Chondrocyte (in vitro differentiated cells): Measurements from ENCODE around the gene SLC6A18. TPM values are rescaled to one million over a fixed set of nuclear protein-coding genes. Genes with fewer than 3 reads are reported as not detected.
A peak's percentile ranks its signal among the peaks of the same experiment; 100 is the strongest.

Experiments used
- DNase-seq: peaks from one replicate; pipeline ENCODE4 v3.0.0; 2021; ENCODE audit warnings: mixed read lengths, low spot score
- H3K27ac Mint-ChIP-seq: one replicate; pipeline ENCODE4 v1.8.0; 2021; ENCODE audit warnings: mild to moderate bottlenecking, moderate library complexity, mixed read lengths; ENCODE audit not compliant: unreplicated experiment
- H3K27me3 Mint-ChIP-seq: 2 replicates; pipeline ENCODE4 v1.8.0; 2021; ENCODE audit warnings: low read depth, mixed read lengths
- H3K36me3 Mint-ChIP-seq: 2 replicates; pipeline ENCODE4 v1.8.0; 2021; ENCODE audit warnings: low read depth, mixed read lengths
- H3K4me1 Mint-ChIP-seq: 2 replicates; pipeline ENCODE4 v1.8.0; 2021; ENCODE audit warnings: low read depth, mild to moderate bottlenecking, mixed read lengths
- H3K4me3 Mint-ChIP-seq: one replicate; pipeline ENCODE4 v1.8.0; 2021; ENCODE audit warnings: mild to moderate bottlenecking, moderate library complexity, mixed read lengths; ENCODE audit not compliant: unreplicated experiment
- H3K9me3 Mint-ChIP-seq: 2 replicates; pipeline ENCODE4 v1.8.0; 2021; ENCODE audit warnings: low read depth, mixed read lengths
- total RNA-seq: library from RNA; stranded (reverse); gene quantifications from 3 replicates; pipeline ENCODE4 v1.2.1, GENCODE V29; 2021
- TF ChIP-seq, protein P1 (sequence below): fragments of 200-600 bp; sonication (generic); IDR thresholded peaks from 2 replicates; pipeline ENCODE4 v1.5.0; 2021; ENCODE audit warnings: antibody characterized with exemption, mild to moderate bottlenecking, moderate library complexity

SLC6A18 gene
- total RNA-seq, 1 donor from 2014 or later = not detected

DNA sequence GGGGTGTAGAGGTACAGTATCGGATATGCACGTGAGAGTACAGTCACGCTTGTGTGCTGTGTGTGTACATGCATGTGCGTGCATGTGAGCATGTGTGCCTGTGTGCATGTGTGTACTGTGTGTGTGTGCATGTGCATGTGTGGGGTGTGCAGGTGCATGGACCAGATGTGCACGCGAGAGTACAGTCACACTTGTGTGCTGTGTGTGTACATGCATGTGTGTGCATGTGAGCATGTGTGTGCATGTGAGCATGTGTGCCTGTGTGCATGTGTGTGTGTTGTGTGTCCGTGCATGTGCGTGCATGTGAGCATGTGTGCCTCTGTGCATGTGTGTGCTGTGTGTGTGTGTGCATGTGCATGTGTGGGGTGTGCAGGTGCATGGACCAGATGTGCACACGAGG, 13.5 kb upstream of the SLC6A18 start:
- TF ChIP-seq, protein P1, sequence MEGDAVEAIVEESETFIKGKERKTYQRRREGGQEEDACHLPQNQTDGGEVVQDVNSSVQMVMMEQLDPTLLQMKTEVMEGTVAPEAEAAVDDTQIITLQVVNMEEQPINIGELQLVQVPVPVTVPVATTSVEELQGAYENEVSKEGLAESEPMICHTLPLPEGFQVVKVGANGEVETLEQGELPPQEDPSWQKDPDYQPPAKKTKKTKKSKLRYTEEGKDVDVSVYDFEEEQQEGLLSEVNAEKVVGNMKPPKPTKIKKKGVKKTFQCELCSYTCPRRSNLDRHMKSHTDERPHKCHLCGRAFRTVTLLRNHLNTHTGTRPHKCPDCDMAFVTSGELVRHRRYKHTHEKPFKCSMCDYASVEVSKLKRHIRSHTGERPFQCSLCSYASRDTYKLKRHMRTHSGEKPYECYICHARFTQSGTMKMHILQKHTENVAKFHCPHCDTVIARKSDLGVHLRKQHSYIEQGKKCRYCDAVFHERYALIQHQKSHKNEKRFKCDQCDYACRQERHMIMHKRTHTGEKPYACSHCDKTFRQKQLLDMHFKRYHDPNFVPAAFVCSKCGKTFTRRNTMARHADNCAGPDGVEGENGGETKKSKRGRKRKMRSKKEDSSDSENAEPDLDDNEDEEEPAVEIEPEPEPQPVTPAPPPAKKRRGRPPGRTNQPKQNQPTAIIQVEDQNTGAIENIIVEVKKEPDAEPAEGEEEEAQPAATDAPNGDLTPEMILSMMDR = no peak
- no peak for DNase-seq
- Mint-ChIP-seq H3K27me3 (peaks cover 14% of the 10 kb centered on the region), H3K27ac (no peak overlapping the region), H3K4me1 (no peaks in the 10 kb centered on the region), H3K4me3 (no peak overlapping the region), H3K9me3 (peaks cover 8% of the 10 kb centered on the region), H3K36me3 (no peaks in the 10 kb centered on the region)

DNA sequence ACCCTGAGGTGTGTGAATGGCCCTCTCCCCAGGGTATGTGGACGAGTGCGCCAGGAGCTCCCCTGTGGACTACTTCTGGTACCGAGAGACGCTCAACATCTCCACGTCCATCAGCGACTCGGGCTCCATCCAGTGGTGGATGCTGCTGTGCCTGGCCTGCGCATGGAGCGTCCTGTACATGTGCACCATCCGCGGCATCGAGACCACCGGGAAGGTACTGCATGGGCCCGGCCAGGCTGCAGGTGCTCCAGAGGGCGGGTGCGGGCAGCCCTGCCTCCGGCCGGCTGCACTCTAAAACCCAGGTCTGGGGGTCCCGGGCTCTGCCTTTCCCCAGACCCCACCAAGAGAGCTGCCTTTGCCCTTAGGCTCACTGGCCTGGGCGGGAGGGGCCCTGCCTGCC, 12.9 kb upstream of the SLC6A18 start:
- Mint-ChIP-seq H3K36me3 (no peaks in the 10 kb centered on the region), H3K27me3 (peaks cover 14% of the 10 kb centered on the region), H3K4me3 (no peak overlapping the region), H3K4me1 (no peaks in the 10 kb centered on the region), H3K27ac (no peak overlapping the region), H3K9me3 (peaks cover 8% of the 10 kb centered on the region)
- DNase-seq = peak; percentile 91
- TF ChIP-seq, protein P1 = no peak

DNA sequence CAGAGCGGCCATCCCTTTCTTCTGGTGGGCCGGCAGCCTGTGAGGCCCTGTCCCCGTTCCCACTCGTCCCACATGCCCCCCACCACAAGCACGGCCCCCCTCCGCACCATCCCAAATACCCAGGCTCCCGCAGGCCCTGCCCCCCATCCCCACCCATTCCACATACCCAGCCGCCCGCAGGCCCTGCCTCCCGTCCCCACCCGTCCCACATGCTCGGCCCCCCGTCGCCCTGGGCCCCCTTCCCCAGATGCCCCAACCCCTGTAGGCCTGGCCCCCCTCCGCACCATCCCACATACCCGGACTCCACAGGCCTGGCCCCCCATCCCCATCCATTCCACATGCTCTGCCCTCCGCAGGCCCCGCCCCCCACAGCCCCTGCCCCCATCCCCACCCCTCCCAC, 12.3 kb upstream of the SLC6A18 start:
- no peak overlapping the region for H3K4me3 Mint-ChIP-seq
- TF ChIP-seq, protein P1 = no peak
- no peak overlapping the region for H3K27ac Mint-ChIP-seq
- H3K27me3 Mint-ChIP-seq = peaks cover 10% of the 10 kb centered on the region
- DNase-seq = peak; percentile 71
- no peaks in the 10 kb centered on the region for H3K4me1 Mint-ChIP-seq
- H3K9me3 Mint-ChIP-seq = peaks cover 8% of the 10 kb centered on the region
- H3K36me3 Mint-ChIP-seq = no peaks in the 10 kb centered on the region

DNA sequence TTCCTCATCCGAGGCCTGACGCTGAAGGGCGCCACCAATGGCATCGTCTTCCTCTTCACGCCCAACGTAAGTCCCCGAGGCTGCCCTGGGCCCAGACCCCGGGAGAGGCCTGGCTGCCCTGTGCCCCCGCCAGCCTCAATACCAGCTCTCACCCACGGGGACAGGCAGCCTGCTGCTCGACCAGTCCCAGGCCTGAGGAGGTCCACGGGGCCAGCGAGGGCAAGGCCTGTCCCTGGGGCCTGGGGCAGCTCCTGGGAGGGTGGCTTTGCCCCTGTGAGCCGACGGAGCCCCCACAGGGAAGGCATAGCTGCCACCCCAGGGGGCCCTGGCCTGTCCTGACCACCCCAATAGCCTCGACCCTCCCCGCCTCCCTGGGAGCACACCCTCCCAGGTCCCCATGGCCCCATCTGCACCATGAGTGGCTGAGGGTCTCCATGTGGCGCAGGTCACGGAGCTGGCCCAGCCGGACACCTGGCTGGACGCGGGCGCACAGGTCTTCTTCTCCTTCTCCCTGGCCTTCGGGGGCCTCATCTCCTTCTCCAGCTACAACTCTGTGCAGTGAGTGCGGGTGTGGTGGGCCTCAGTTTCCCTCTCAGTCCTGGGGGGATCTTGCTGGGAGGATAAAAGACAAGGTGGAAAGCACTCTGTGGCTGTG, 11.5 kb upstream of the SLC6A18 start:
- TF ChIP-seq, protein P1 = no peak

DNA sequence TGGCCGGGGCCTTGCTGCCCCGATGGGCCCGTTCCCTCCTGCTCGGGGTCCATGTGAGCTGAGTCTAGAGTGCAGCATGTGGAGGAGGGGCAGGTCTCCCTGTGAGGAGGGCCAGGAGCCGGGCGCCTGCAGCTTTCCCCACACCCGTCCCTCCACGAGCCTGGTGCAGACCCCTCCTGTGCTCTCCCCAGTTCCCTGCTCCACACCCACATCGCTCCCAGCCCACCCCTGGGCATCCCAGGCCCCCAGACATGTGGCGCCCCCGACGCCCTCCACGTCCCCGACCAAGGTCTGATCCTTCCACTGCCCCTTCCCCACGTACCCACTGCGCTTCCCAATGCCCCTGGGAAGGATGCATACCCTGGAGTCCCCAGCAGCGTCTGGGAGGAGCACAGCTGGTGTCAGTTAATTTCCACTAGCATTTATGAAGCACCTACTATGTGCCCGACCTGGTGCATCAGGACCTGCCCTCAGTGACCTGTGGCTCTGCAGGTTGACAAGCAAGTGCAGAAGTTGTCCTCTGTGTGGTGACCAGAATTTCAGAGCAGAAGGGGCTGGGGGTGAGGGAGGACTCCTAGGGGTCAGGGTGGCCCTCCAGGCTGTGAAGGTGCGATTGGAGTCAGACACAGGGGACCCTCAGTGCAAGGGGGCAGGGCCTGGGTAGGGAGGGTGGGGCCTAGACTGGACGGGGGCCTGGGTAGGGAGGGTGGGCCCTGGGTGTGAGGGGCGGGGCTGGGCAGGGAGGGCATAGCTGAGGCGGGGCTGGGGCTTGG, 10.8 kb upstream of the SLC6A18 start:
- DNase-seq = peak; percentile 76
- Mint-ChIP-seq H3K4me3 (no peak overlapping the region), H3K27me3 (peaks cover 9% of the 10 kb centered on the region), H3K27ac (no peak overlapping the region), H3K4me1 (no peaks in the 10 kb centered on the region), H3K36me3 (no peaks in the 10 kb centered on the region), H3K9me3 (peaks cover 8% of the 10 kb centered on the region)
- TF ChIP-seq, protein P1 = no peak

More for the DNA sequence above, 11.5 kb upstream of the SLC6A18 start:
- Mint-ChIP-seq H3K9me3 (peaks cover 8% of the 10 kb centered on the region), H3K4me1 (no peaks in the 10 kb centered on the region), H3K27me3 (peaks cover 7% of the 10 kb centered on the region), H3K27ac (no peak overlapping the region), H3K36me3 (no peaks in the 10 kb centered on the region), H3K4me3 (no peak overlapping the region)
- peak; percentile 92 for DNase-seq
